GM12878 (cell line): ENCODE results near the gene RALGDS. TPM values are rescaled to one million over a fixed set of nuclear protein-coding genes. Genes with fewer than 3 reads are reported as not detected.

Source experiments
- ATAC-seq: fragments of 200-7000 bp; cut with Tn5 transposase; 3 replicates; pipeline ENCODE4 v1.9.1; 2020; ENCODE audit warnings: mild to moderate bottlenecking, moderate library complexity
- BruUV-seq: library from RNA; stranded (reverse); fragments of 400-500 nt; replicated peaks from 2 replicates; lab custom pipeline; 2021; lab: Mats Ljungman, UMichigan
- CTCF ChIA-PET: fragments of 300-600 bp; sonication (Branson Sonifier 250); formaldehyde crosslinking; extraction: SDS; loops from one replicate; lab custom pipeline; 2021; ENCODE audit warnings: inconsistent platforms; lab: Yijun Ruan, JAX
- POLR2A ChIA-PET: fragments of 350-600 bp; formaldehyde crosslinking; extraction: SDS; loops from one replicate; lab custom pipeline; 2021; ENCODE audit warnings: inconsistent platforms; lab: Charles Lee
- RAD21 ChIA-PET: fragments of 300-600 bp; sonication (Branson Sonifier 250); formaldehyde crosslinking; loops from one replicate; lab custom pipeline; 2023; ENCODE audit warnings: antibody characterized with exemption; ENCODE audit not compliant: unreplicated experiment; lab: Charles Lee
- SMC1A ChIA-PET: fragments of 300-600 bp; sonication (Branson Sonifier 250); formaldehyde crosslinking; loops from one replicate; lab custom pipeline; 2023; ENCODE audit not compliant: unreplicated experiment, uncharacterized antibody; lab: Charles Lee
- DNase-seq: peaks from one replicate; pipeline ENCODE4 v3.0.0-alpha.2; 2011; ENCODE audit warnings: low read depth, low spot score
- FAIRE-seq: peaks from 3 replicates; lab custom pipeline; 2011; peaks lifted over from hg19 to GRCh38; lab: Jason Lieb, UNC
- H2AFZ ChIP-seq: 2 replicates; pipeline ENCODE4 v1.6.0; 2011; ENCODE audit warnings: low read depth, low read length, control low read depth; ENCODE audit not compliant: control insufficient read depth
- H3K27ac ChIP-seq: 2 replicates; pipeline ENCODE4 v1.5.1; 2011; ENCODE audit warnings: control low read depth; ENCODE audit not compliant: control insufficient read depth, insufficient read depth
- H3K27me3 ChIP-seq, 2 experiments: replicated peaks in 1 of 2; 2 replicates each; pipeline versions ENCODE4 v1.6.0 to v1.6.1; 2011; ENCODE audit warnings: low read length in 1 of 2; ENCODE audit not compliant: control insufficient read depth in 2 of 2, insufficient read depth in 2 of 2
- H3K36me3 ChIP-seq, 2 experiments: 2 replicates each; pipeline ENCODE4 v1.5.1; 2011; ENCODE audit warnings: low read length in 1 of 2; ENCODE audit not compliant: control insufficient read depth in 2 of 2, insufficient read depth in 2 of 2
- H3K4me1 ChIP-seq: 2 replicates; pipeline ENCODE4 v1.6.1; 2011; ENCODE audit warnings: mild to moderate bottlenecking, low read length, moderate library complexity, mixed read lengths; ENCODE audit not compliant: control insufficient read depth, insufficient read depth
- H3K4me2 ChIP-seq: 2 replicates; pipeline ENCODE4 v1.6.0; 2011; ENCODE audit warnings: control low read depth; ENCODE audit not compliant: control insufficient read depth, insufficient read depth
- H3K4me3 ChIP-seq: fragments of 200-600 bp; sonication (generic); 2 replicates; pipeline ENCODE4 v1.5.1; 2016
- H3K79me2 ChIP-seq: 2 replicates; pipeline ENCODE4 v1.6.0; 2011; ENCODE audit warnings: low read length; ENCODE audit not compliant: control insufficient read depth, insufficient read depth
- H3K9ac ChIP-seq: 2 replicates; pipeline ENCODE4 v1.8.0; 2011; ENCODE audit warnings: low read length, control low read depth, mixed read lengths; ENCODE audit not compliant: control insufficient read depth, insufficient read depth
- H3K9me3 ChIP-seq: replicated peaks from 3 replicates; pipeline ENCODE4 v1.5.1; 2011; ENCODE audit warnings: mild to moderate bottlenecking, low read length; ENCODE audit not compliant: control insufficient read depth, insufficient read depth
- H4K20me1 ChIP-seq: 2 replicates; pipeline ENCODE4 v1.6.0; 2011; ENCODE audit not compliant: control insufficient read depth, insufficient read depth
- BMI1 ChIP-seq: fragments of 450-650 bp; IDR thresholded peaks from 2 replicates; pipeline ENCODE4 v1.6.1; 2016; ENCODE audit warnings: mild to moderate bottlenecking, moderate library complexity, borderline replicate concordance
- E2F8 ChIP-seq: fragments of 450-650 bp; IDR thresholded peaks from 2 replicates; pipeline ENCODE4 v1.6.1; 2018; ENCODE audit warnings: mild to moderate bottlenecking, low read depth, moderate library complexity; ENCODE audit not compliant: partially characterized antibody
- HDAC6 ChIP-seq: fragments of 200-600 bp; sonication (generic); IDR thresholded peaks from one replicate; pipeline ENCODE4 v1.8.0; 2017; ENCODE audit warnings: antibody characterized with exemption; ENCODE audit not compliant: unreplicated experiment
- MLLT1 ChIP-seq: fragments of 450-650 bp; IDR thresholded peaks from 2 replicates; pipeline ENCODE4 v1.6.1; 2016; ENCODE audit warnings: mild to moderate bottlenecking
- NFXL1 ChIP-seq: fragments of 450-650 bp; IDR thresholded peaks from 2 replicates; pipeline ENCODE4 v1.6.1; 2017; ENCODE audit warnings: antibody characterized with exemption, mild to moderate bottlenecking, borderline replicate concordance
- RCOR1 ChIP-seq: conservative IDR thresholded peaks from 2 replicates; pipeline ENCODE4 v1.6.1; 2012; ENCODE audit warnings: low read depth, low read length, improper control_type of control experiment
- SPI1 ChIP-seq: IDR thresholded peaks from 2 replicates; pipeline ENCODE4 v1.6.1; 2011; ENCODE audit warnings: low read depth, mild to moderate bottlenecking, low read length, moderate library complexity, borderline replicate concordance; ENCODE audit not compliant: insufficient read depth
- TARDBP ChIP-seq: IDR thresholded peaks from 2 replicates; pipeline ENCODE4 v1.6.1; 2016; ENCODE audit warnings: borderline replicate concordance
- WRNIP1 ChIP-seq: IDR thresholded peaks from 2 replicates; pipeline ENCODE4 v1.6.1; 2011; ENCODE audit warnings: low read depth, low read length, improper control_type of control experiment, borderline replicate concordance
- ZNF384 ChIP-seq: IDR thresholded peaks from 2 replicates; pipeline ENCODE4 v1.6.1; 2012; ENCODE audit warnings: low read depth, mild to moderate bottlenecking, low read length, improper control_type of control experiment, borderline replicate concordance
- ZZZ3 ChIP-seq: IDR thresholded peaks from 2 replicates; pipeline ENCODE4 v1.6.1; 2011; ENCODE audit warnings: low read depth; ENCODE audit not compliant: control insufficient read depth, insufficient read length
- WGBS: methylation state at CpG from one replicate; pipeline ENCODE4 v1.1.6; 2016; ENCODE audit warnings: low lambda C conversion rate; ENCODE audit not compliant: insufficient replicate concordance, insufficient coverage; ENCODE audit errors: missing lambda C conversion rate; 5-methylcytosine and 5-hydroxymethylcytosine counted together
- in situ Hi-C: fragments of 300-500 bp; cut with MboI; formaldehyde crosslinking; loops from 9 replicates; pipeline ENCODE4 v1.14.3; 2018; ENCODE audit warnings: mixed read lengths
- intact Hi-C: fragments of 100-400 bp; cut with micrococcal nuclease; formaldehyde crosslinking; loops from one replicate; pipeline ENCODE4 v1.14.2; 2022; ENCODE audit not compliant: unreplicated experiment
- polyA plus RNA-seq, 11 experiments: library from polyadenylated mRNA; depleted of rRNA in 4 of 11; unstranded in 6 of 11; stranded (reverse) in 5 of 11; fragments of >200 nt; fragmentation: Nextera tagmentation in 4 of 11; fragmentation: Illumina TruSeq in 1 of 11; extraction: Ambion mirVana in 4 of 11; extraction: Trizol in 1 of 11; gene quantifications; 1 replicate in 1 of 11; 2 replicates in 10 of 11; pipeline versions ENCODE4 v1.2.1 to v1.2.3, GENCODE V29; 2011 to 2016; ENCODE audit warnings: inconsistent platforms in 2 of 11, missing spikeins in 2 of 11, low read depth in 1 of 11
- total RNA-seq, 4 experiments: library from RNA; depleted of rRNA in 3 of 4; stranded (reverse); fragments of >200 nt in 3 of 4; fragmentation: Illumina TruSeq in 1 of 4; extraction: Trizol in 1 of 4; gene quantifications; 2 replicates each; pipeline versions ENCODE4 v1.2.1 to v1.2.3, GENCODE V29; 2013 to 2021
- TF ChIP-seq, protein P1 (sequence below): fragments of 150-350 bp; IDR thresholded peaks from 2 replicates; pipeline ENCODE4 v1.6.1; 2016; ENCODE audit warnings: low read depth, low read length
- TF ChIP-seq, protein P2 (sequence below): IDR thresholded peaks from 2 replicates; pipeline ENCODE4 v1.6.1; 2011; ENCODE audit warnings: borderline replicate concordance, low read depth, mild to moderate bottlenecking, moderate library complexity, mixed read lengths, low read length; ENCODE audit not compliant: insufficient read depth; ENCODE audit errors: extremely low read length

The RALGDS gene
- total and polyA plus RNA-seq, 10 of the 15 experiments (the other 5 are each of a cell fraction or from before 2014, with no cell fraction given) = 1.3 to 48.6 (median 21.2) TPM

- TF ChIP-seq, protein P1, sequence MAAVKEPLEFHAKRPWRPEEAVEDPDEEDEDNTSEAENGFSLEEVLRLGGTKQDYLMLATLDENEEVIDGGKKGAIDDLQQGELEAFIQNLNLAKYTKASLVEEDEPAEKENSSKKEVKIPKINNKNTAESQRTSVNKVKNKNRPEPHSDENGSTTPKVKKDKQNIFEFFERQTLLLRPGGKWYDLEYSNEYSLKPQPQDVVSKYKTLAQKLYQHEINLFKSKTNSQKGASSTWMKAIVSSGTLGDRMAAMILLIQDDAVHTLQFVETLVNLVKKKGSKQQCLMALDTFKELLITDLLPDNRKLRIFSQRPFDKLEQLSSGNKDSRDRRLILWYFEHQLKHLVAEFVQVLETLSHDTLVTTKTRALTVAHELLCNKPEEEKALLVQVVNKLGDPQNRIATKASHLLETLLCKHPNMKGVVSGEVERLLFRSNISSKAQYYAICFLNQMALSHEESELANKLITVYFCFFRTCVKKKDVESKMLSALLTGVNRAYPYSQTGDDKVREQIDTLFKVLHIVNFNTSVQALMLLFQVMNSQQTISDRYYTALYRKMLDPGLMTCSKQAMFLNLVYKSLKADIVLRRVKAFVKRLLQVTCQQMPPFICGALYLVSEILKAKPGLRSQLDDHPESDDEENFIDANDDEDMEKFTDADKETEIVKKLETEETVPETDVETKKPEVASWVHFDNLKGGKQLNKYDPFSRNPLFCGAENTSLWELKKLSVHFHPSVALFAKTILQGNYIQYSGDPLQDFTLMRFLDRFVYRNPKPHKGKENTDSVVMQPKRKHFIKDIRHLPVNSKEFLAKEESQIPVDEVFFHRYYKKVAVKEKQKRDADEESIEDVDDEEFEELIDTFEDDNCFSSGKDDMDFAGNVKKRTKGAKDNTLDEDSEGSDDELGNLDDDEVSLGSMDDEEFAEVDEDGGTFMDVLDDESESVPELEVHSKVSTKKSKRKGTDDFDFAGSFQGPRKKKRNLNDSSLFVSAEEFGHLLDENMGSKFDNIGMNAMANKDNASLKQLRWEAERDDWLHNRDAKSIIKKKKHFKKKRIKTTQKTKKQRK = no peak
- TF ChIP-seq WRNIP1 (no peak), HDAC6 (no peak), TARDBP (no peak)
- TF ChIP-seq, all 136 proteins: peak for 0
These were observed 46.2 kb upstream of the RALGDS start (continued) for GRCh38 chr9:133167096-133167730.

DNA sequence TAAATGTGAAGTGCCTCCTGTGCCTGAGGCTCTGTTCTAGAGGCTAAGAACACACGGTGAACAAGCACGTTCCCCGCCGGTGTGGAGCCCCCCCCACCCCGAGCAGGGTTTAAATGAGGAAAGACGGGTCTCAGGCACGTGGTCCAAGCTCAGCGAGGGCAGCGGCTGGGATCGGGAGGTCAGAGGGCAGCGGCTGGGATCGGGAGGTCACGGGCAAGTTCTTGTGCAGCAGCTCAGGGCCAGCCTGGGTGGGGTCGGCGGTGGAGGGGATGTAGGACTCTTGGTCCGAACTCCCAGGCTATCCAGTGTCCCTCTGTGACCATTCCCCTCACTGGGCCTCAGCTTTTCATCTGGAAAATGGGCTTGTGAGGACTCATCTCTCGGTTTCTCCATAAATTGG, 45.4 kb upstream of the RALGDS start:
- no peak for FAIRE-seq
- ChIA-PET RAD21 (interaction anchor here (1.5 kb wide), 1 partner anchor 190 kb away, joined by 3 read pairs; the partner anchor contains the start of genes SURF1 and SURF2), POLR2A (no interaction called here), SMC1A (no interaction called here), CTCF (interaction anchor here (1.7 to 2.3 kb wide), 2 partner anchors 14 to 20 kb away, joined by 6 to 10 read pairs; no protein-coding TSS in a partner anchor)
- H4K20me1 ChIP-seq = no peaks in the 10 kb centered on the region
- intact Hi-C loops = no loop called here
- H3K9ac ChIP-seq = no peak overlapping the region
- no peak overlapping the region for H3K27ac ChIP-seq
- H3K79me2 ChIP-seq = no peaks in the 10 kb centered on the region
- WGBS = 37% methylated on average over 16 of the region's 17 CpGs
- peaks cover 4% of the 10 kb centered on the region in 2 experiments; a peak in 3 of 4 replicates for H3K27me3 ChIP-seq
- ATAC-seq = no peak
- H3K4me3 ChIP-seq = no peak overlapping the region
- H2AFZ ChIP-seq = no peak overlapping the region
- no peaks in the 10 kb centered on the region for H3K36me3 ChIP-seq
- TF ChIP-seq ZZZ3 (no peak), SPI1 (no peak), RCOR1 (no peak), E2F8 (no peak), BMI1 (no peak), NFXL1 (no peak), MLLT1 (no peak), ZNF384 (no peak)
- TF ChIP-seq, protein P2, sequence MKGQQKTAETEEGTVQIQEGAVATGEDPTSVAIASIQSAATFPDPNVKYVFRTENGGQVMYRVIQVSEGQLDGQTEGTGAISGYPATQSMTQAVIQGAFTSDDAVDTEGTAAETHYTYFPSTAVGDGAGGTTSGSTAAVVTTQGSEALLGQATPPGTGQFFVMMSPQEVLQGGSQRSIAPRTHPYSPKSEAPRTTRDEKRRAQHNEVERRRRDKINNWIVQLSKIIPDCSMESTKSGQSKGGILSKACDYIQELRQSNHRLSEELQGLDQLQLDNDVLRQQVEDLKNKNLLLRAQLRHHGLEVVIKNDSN = no peak
- peaks cover 3% of the 10 kb centered on the region for H3K4me1 ChIP-seq
- in situ Hi-C loops = no loop called here
- H3K9me3 ChIP-seq = no peaks in the 10 kb centered on the region
- no TSS peak for BruUV-seq
- no peak overlapping the region for H3K4me2 ChIP-seq
- DNase-seq = no peak
